Measurements from ENCODE around the gene ARFGEF2. TPM values are rescaled to one million over a fixed set of nuclear protein-coding genes. Genes with fewer than 3 reads are reported as not detected.

Gene ARFGEF2
- total and polyA plus RNA-seq, 2 donors (not counting 3 experiments of a cell fraction or from before 2014, with no cell fraction given), result 12.7 to 32.6 TPM

DNA sequence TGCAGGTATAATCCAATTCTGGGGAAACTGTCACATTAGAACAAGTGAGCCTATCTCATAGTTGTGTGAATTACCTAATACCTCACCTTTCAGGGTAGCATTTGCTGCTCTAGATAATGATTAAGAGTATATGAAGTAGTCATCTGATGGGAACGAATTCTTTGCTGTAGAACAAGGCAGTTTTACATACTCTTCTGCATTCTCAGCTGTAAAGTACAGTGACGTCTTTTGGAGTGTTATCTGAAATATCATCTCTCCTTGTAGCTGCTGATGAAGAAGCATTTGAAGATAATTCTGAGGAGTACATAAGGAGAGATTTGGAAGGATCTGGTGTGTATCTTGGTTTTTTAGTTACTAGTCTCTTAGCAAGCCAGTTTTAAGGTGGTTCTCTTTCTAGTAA lies 153.0 kb downstream of the ARFGEF2 start:
- no peak overlapping the region for H2AFZ ChIP-seq (ENCODE audit: low read depth, low read length)
- H3K9me1 ChIP-seq (replicated peaks; ENCODE audit: control insufficient read depth, extremely low read depth, insufficient read depth, low read length), result no peaks in the 10 kb centered on the region
- FAIRE-seq (no peak), DNase-seq (ENCODE audit: low read depth, low spot score) (no peak)
- H3K4me2 ChIP-seq (ENCODE audit: insufficient read depth, low read length), result no peak overlapping the region
- CTCF ChIA-PET, result no interaction called here
- H3K4me3 ChIP-seq (replicated peaks in 1 of 3; ENCODE audit: insufficient read depth in 1 of 3, low read depth in 1 of 3, low read length in 3 of 3), result no peak overlapping the region
- H3K9me3 ChIP-seq (replicated peaks; ENCODE audit: control insufficient read depth, insufficient read depth, low read length), result no peaks in the 10 kb centered on the region
- TF ChIP-seq GATA2 (IDR thresholded peaks at IDR 0.05; ENCODE audit: insufficient read depth, insufficient read length, low read depth, low read length), result no peak
- no peak for TF ChIP-seq MYC (IDR thresholded peaks at IDR 0.05; ENCODE audit: low read depth, low read length)
- TF ChIP-seq, protein P1, sequence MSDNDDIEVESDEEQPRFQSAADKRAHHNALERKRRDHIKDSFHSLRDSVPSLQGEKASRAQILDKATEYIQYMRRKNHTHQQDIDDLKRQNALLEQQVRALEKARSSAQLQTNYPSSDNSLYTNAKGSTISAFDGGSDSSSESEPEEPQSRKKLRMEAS (IDR thresholded peaks at IDR 0.05; ENCODE audit: insufficient read depth, insufficient read length), result no peak
- no peak for TF ChIP-seq JUN (IDR thresholded peaks at IDR 0.05; ENCODE audit: borderline replicate concordance, insufficient read depth, insufficient read length, low read depth)
- TF ChIP-seq EZH2 (IDR thresholded peaks at IDR 0.05; ENCODE audit: borderline replicate concordance, low read depth, low read length, severe bottlenecking), result no peak
- no peak for TF ChIP-seq POLR2A (IDR thresholded peaks at IDR 0.05; ENCODE audit: low read depth, low read length)
- TF ChIP-seq FOS (IDR thresholded peaks at IDR 0.05; ENCODE audit: borderline replicate concordance, insufficient read depth, low read length), result no peak
- no peak for TF ChIP-seq POLR2AphosphoS5 (IDR thresholded peaks at IDR 0.05; ENCODE audit: insufficient read depth, low read depth, low read length)
- TF ChIP-seq, protein P2, sequence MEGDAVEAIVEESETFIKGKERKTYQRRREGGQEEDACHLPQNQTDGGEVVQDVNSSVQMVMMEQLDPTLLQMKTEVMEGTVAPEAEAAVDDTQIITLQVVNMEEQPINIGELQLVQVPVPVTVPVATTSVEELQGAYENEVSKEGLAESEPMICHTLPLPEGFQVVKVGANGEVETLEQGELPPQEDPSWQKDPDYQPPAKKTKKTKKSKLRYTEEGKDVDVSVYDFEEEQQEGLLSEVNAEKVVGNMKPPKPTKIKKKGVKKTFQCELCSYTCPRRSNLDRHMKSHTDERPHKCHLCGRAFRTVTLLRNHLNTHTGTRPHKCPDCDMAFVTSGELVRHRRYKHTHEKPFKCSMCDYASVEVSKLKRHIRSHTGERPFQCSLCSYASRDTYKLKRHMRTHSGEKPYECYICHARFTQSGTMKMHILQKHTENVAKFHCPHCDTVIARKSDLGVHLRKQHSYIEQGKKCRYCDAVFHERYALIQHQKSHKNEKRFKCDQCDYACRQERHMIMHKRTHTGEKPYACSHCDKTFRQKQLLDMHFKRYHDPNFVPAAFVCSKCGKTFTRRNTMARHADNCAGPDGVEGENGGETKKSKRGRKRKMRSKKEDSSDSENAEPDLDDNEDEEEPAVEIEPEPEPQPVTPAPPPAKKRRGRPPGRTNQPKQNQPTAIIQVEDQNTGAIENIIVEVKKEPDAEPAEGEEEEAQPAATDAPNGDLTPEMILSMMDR (IDR thresholded peaks at IDR 0.05; ENCODE audit: extremely low read depth in 1 of 2, insufficient read depth in 1 of 2, low read depth in 1 of 2, low read length in 2 of 2), result no peak
- POLR2A ChIA-PET, result no interaction called here
- H3K27ac ChIP-seq (ENCODE audit: insufficient read depth, low read depth, low read length), result no peak overlapping the region
- dilution Hi-C loops (cut with MboI; ENCODE audit: extremely low pct_ligation_motif_present, low sequenced_read_pairs), result no loop called here
- intact Hi-C loops (cut with micrococcal nuclease), result no loop called here
- H3K79me2 ChIP-seq (ENCODE audit: control insufficient read depth, insufficient read depth, low read length), result no peaks in the 10 kb centered on the region
- no peaks in the 10 kb centered on the region for H3K4me1 ChIP-seq (ENCODE audit: control insufficient read depth, extremely low read depth, insufficient read depth, low read length)
- H3K27me3 ChIP-seq (ENCODE audit: control insufficient read depth in 2 of 2, insufficient read depth in 2 of 2, low read length in 2 of 2), result no peaks in the 10 kb centered on the region
- H3K36me3 ChIP-seq (ENCODE audit: control insufficient read depth in 2 of 2, extremely low read depth in 1 of 2, insufficient read depth in 2 of 2, low read length in 2 of 2), result peaks cover 8 to 36% of the 10 kb centered on the region in 2 experiments
- H4K20me1 ChIP-seq (replicated peaks; ENCODE audit: control insufficient read depth, extremely low read depth, insufficient read depth, low read length), result no peaks in the 10 kb centered on the region
- BruUV-seq (replicated peaks), result no TSS peak
- no peak overlapping the region for H3K9ac ChIP-seq (replicated peaks; ENCODE audit: extremely low read depth, insufficient read depth, low read length)
